Keratinocyte (primary cell): Measurements from ENCODE around the gene SSR3. TPM values are rescaled to one million over a fixed set of nuclear protein-coding genes. Genes with fewer than 3 reads are reported as not detected.

Experiments
- DNase-seq: peaks from one replicate; pipeline ENCODE4 v3.0.0-alpha.2; 2011; ENCODE audit warnings: low read depth, missing footprints, low spot score
- FAIRE-seq: peaks from 2 replicates; lab custom pipeline; 2011; peaks lifted over from hg19 to GRCh38; lab: Jason Lieb, UNC
- H2AFZ ChIP-seq: 2 replicates; pipeline ENCODE4 v1.6.0; 2012; ENCODE audit warnings: low read length, control low read depth, inconsistent platforms; ENCODE audit not compliant: control insufficient read depth
- H3K27ac ChIP-seq: 2 replicates; pipeline ENCODE4 v1.5.1; 2011; ENCODE audit warnings: low read length; ENCODE audit not compliant: control insufficient read depth, insufficient read depth
- H3K27me3 ChIP-seq: 3 replicates; pipeline ENCODE4 v1.6.0; 2011; ENCODE audit warnings: low read length; ENCODE audit not compliant: control insufficient read depth, insufficient read depth; ENCODE audit errors: extremely low read depth
- H3K36me3 ChIP-seq, 2 experiments: 2 replicates in 1 of 2; 3 replicates in 1 of 2; pipeline ENCODE4 v1.5.1; 2011; ENCODE audit warnings: low read length in 2 of 2, mild to moderate bottlenecking in 1 of 2; ENCODE audit not compliant: control insufficient read depth in 2 of 2, insufficient read depth in 2 of 2; ENCODE audit errors: extremely low read depth in 1 of 2
- H3K4me1 ChIP-seq: 3 replicates; pipeline ENCODE4 v1.5.1; 2011; ENCODE audit warnings: low read length; ENCODE audit not compliant: control insufficient read depth, insufficient read depth; ENCODE audit errors: extremely low read depth
- H3K4me2 ChIP-seq: 3 replicates; pipeline ENCODE4 v1.6.0; 2011; ENCODE audit warnings: low read depth, low read length; ENCODE audit not compliant: control insufficient read depth, insufficient read depth; ENCODE audit errors: extremely low read depth
- H3K4me3 ChIP-seq, 3 experiments: fragments of 200-600 bp in 1 of 3; sonication (generic) in 1 of 3; 2 replicates in 2 of 3; 3 replicates in 1 of 3; pipeline ENCODE4 v1.5.1; 2011 to 2016; ENCODE audit warnings: low read length in 3 of 3, mild to moderate bottlenecking in 3 of 3, control low read depth in 2 of 3, inconsistent platforms in 1 of 3, low read depth in 1 of 3, mixed read lengths in 1 of 3, mixed run types in 1 of 3, moderate library complexity in 1 of 3; ENCODE audit not compliant: control insufficient read depth in 2 of 3, insufficient read depth in 2 of 3; ENCODE audit errors: extremely low read depth in 1 of 3
- H3K79me2 ChIP-seq: 2 replicates; pipeline ENCODE4 v1.6.0; 2012; ENCODE audit warnings: low read length; ENCODE audit not compliant: control insufficient read depth, insufficient read depth
- H3K9ac ChIP-seq: 3 replicates; pipeline ENCODE4 v1.6.0; 2011; ENCODE audit warnings: low read length; ENCODE audit not compliant: control insufficient read depth, insufficient read depth; ENCODE audit errors: extremely low read depth
- H3K9me1 ChIP-seq: 3 replicates; pipeline ENCODE4 v1.6.0; 2011; ENCODE audit warnings: low read length; ENCODE audit not compliant: control insufficient read depth, insufficient read depth; ENCODE audit errors: extremely low read depth
- H3K9me3 ChIP-seq: 2 replicates; pipeline ENCODE4 v1.5.1; 2012; ENCODE audit warnings: low read depth, low read length; ENCODE audit not compliant: control insufficient read depth
- H4K20me1 ChIP-seq: 3 replicates; pipeline ENCODE4 v1.6.0; 2011; ENCODE audit warnings: low read length; ENCODE audit not compliant: control insufficient read depth, insufficient read depth; ENCODE audit errors: extremely low read depth
- EZH2 ChIP-seq: IDR thresholded peaks from one replicate; pipeline ENCODE4 v1.6.1; 2012; ENCODE audit warnings: inconsistent platforms, mild to moderate bottlenecking, low read length, moderate library complexity
- dilution Hi-C: fragments of 300-500 bp; cut with MboI; formaldehyde crosslinking; loops from one replicate; pipeline ENCODE4 v1.7.0; 2020; ENCODE audit warnings: low sequenced_read_pairs; ENCODE audit not compliant: extremely low pct_ligation_motif_present
- polyA plus RNA-seq, 5 experiments: library from polyadenylated mRNA; depleted of rRNA in 3 of 5; stranded (reverse) in 3 of 5; stranded (forward) in 1 of 5; unstranded in 1 of 5; fragments of >200 nt; gene quantifications; 1 replicate in 1 of 5; 2 replicates in 3 of 5; 3 replicates in 1 of 5; pipeline versions ENCODE4 v1.2.1 to v1.2.3, GENCODE V29; 2011 to 2012; ENCODE audit warnings: missing spikeins in 2 of 5, low read depth in 1 of 5, low replicate concordance in 1 of 5
- TF ChIP-seq, protein P1 (sequence below), 3 experiments: IDR thresholded peaks in 1 of 3; conservative IDR thresholded peaks in 1 of 3; optimal IDR thresholded peaks in 1 of 3; 2 replicates in 2 of 3; 3 replicates in 1 of 3; pipeline versions ENCODE3 to v1.5.1; 2011; ENCODE audit warnings: low read length in 3 of 3, mild to moderate bottlenecking in 3 of 3, moderate library complexity in 2 of 3, control low read depth in 1 of 3, inconsistent platforms in 1 of 3; ENCODE audit not compliant: insufficient read depth in 2 of 3; ENCODE audit errors: extremely low read depth in 1 of 3

The SSR3 gene
- polyA plus RNA-seq, 1 donor (not counting 4 experiments of a cell fraction or from before 2014, with no cell fraction given): 378 TPM

DNA sequence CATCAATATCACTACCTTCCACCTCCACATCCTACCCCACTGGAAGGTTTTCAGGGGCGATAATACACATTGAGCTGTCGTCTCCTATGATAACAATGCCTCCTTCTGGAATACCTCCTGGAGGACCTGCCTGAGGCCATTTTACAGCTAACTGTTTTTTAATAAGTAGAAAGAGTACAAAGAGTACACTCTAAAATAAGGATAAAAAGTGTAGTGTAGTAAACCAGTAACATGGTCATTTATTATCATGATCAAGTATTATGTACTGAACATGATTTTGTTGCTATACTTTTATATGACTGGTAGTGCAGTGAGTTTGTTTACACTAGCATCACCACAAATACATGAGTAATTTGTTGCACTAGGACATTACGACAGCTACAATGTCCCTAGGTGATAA lies 46.6 kb upstream of the SSR3 start:
- FAIRE-seq (no peak), DNase-seq (no peak)
- no peak overlapping the region for H2AFZ ChIP-seq
- no peak overlapping the region for H3K27ac ChIP-seq
- TF ChIP-seq EZH2: no peak
- TF ChIP-seq, protein P1, sequence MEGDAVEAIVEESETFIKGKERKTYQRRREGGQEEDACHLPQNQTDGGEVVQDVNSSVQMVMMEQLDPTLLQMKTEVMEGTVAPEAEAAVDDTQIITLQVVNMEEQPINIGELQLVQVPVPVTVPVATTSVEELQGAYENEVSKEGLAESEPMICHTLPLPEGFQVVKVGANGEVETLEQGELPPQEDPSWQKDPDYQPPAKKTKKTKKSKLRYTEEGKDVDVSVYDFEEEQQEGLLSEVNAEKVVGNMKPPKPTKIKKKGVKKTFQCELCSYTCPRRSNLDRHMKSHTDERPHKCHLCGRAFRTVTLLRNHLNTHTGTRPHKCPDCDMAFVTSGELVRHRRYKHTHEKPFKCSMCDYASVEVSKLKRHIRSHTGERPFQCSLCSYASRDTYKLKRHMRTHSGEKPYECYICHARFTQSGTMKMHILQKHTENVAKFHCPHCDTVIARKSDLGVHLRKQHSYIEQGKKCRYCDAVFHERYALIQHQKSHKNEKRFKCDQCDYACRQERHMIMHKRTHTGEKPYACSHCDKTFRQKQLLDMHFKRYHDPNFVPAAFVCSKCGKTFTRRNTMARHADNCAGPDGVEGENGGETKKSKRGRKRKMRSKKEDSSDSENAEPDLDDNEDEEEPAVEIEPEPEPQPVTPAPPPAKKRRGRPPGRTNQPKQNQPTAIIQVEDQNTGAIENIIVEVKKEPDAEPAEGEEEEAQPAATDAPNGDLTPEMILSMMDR (optimal IDR thresholded peaks at IDR 0.05 in 1 of 3, IDR thresholded peaks at IDR 0.05 in 1 of 3, conservative IDR thresholded peaks at IDR 0.05 in 1 of 3; ENCODE audit: extremely low read depth in 1 of 3, insufficient read depth in 2 of 3, low read length in 3 of 3): no peak
- dilution Hi-C loops: no loop called here
- no peaks in the 10 kb centered on the region for H3K79me2 ChIP-seq
- no peak overlapping the region for H3K4me2 ChIP-seq
- no peaks in the 10 kb centered on the region for H4K20me1 ChIP-seq
- H3K9me3 ChIP-seq: no peaks in the 10 kb centered on the region
- no peaks in the 10 kb centered on the region for H3K36me3 ChIP-seq
- H3K9ac ChIP-seq: no peak overlapping the region
- H3K4me1 ChIP-seq: peaks cover 10% of the 10 kb centered on the region
- no peaks in the 10 kb centered on the region for H3K9me1 ChIP-seq
- H3K4me3 ChIP-seq: no peak overlapping the region
- H3K27me3 ChIP-seq: no peaks in the 10 kb centered on the region

DNA sequence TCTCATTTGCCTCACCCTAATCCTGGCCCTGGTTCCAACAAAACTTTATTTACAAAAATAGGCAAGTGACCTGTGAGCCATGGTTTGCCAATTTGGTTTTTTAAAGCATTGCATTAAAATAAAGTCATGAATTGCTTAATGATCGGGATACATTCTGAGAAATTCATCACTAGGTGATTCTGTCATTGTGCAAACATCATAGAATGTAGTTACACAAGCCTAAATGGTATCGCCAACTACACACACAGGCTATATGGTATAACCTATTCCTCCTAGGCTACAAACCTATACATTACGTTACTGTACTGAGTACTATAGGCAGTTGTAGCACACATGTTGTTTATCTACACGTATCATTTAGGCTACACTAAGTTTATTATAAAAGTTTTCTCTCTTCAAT lies 45.9 kb upstream of the SSR3 start:
- H3K9me3 ChIP-seq: no peaks in the 10 kb centered on the region
- TF ChIP-seq, protein P1 (optimal IDR thresholded peaks at IDR 0.05 in 1 of 3, IDR thresholded peaks at IDR 0.05 in 1 of 3, conservative IDR thresholded peaks at IDR 0.05 in 1 of 3; ENCODE audit: extremely low read depth in 1 of 3, insufficient read depth in 2 of 3, low read length in 3 of 3): no peak
- TF ChIP-seq EZH2: no peak
- H4K20me1 ChIP-seq: no peaks in the 10 kb centered on the region
- no peaks in the 10 kb centered on the region for H3K27me3 ChIP-seq
- H3K9me1 ChIP-seq: no peaks in the 10 kb centered on the region
- no peak overlapping the region for H3K27ac ChIP-seq
- no peak overlapping the region for H2AFZ ChIP-seq
- no peak overlapping the region for H3K9ac ChIP-seq
- H3K36me3 ChIP-seq: no peaks in the 10 kb centered on the region
- dilution Hi-C loops: no loop called here
- H3K4me2 ChIP-seq: no peak overlapping the region
- peaks cover 9% of the 10 kb centered on the region for H3K4me1 ChIP-seq
- FAIRE-seq: no peak
- no peaks in the 10 kb centered on the region for H3K79me2 ChIP-seq
- DNase-seq: no peak
- no peak overlapping the region for H3K4me3 ChIP-seq
